IPS-NIHi7 (cell line): Measurements from ENCODE around the gene FHAD1.

Source experiments
- DNase-seq: peaks from one replicate; pipeline ENCODE4 v3.0.0; 2012; ENCODE audit warnings: mixed read lengths; ENCODE audit errors: extremely low spot score

The FHAD1 gene

GRCh38 chr1:15246960-15247614 is at the start of gene FHAD1:
TSS of gene FHAD1 (plus strand) at chr1:15247223. CDS start at chr1:15251785, 4,562 bp downstream.
- peak; percentile 90 for DNase-seq

- no peak for DNase-seq
Measured at GRCh38 chr1:15197591-15198447, 49.2 kb upstream of the FHAD1 start.

GRCh38 chr1:15198684-15199083 is 48.3 kb upstream of the FHAD1 start:
- no peak for DNase-seq

GRCh38 chr1:15201221-15201620 is 45.8 kb upstream of the FHAD1 start:
- no peak for DNase-seq

GRCh38 chr1:15201849-15202551 is 45.0 kb upstream of the FHAD1 start:
- DNase-seq = no peak

DNA sequence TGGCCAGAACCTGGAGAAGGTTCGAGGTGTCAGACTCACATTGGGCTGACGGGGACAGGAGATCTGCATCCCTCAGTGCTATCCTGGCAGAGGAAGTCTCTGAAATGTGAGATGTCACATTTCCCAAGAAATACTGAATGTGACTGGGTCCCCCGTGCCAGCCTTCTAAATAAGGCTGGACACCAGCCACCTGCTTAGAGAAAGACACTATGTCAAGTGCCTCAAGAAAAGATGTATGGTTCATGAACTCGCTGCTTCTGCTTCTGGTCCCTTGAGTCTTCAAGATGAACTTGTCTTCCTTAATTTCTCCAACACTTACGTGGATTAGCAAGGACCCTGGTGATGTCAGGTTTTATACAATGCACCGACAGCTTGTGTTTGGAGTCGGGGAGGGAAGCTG is 42.1 kb upstream of the FHAD1 start:
- DNase-seq = no peak

DNA sequence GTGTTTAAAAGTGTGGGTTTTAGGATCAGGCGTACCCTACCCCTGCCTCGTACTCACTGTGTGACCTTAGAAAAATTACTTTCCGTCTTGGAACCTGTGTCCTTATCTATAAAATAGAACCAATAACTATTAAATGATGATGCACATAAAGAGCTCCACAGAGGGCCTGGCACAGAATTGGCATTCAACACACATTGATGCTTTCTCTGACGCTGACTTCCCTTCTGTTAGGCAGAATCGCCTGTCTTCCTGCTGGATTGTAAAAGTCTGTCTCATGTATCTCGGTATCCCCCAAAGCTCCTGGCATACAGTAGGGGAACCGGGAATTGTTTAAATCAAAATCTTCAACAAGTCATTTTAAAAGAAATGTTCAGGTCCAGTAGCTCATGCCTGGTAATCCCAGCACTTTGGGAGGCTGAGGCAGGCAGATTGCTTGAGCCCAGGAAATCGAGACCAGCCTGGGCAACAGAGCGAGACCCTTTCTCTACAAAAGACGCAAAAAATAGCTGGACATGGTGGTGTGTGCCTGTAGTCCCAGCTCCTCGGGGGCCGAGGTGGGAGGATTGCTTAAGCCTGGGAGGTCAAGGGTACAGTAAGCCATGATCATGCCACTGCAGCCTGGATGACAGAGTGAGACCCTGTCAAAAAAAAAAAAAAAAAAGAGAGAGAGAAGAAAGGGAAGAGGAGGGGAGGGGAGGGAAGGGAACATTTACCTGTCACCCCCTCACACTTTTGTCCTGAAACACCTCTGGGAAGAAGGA is 41.3 kb upstream of the FHAD1 start:
- DNase-seq = no peak

DNA sequence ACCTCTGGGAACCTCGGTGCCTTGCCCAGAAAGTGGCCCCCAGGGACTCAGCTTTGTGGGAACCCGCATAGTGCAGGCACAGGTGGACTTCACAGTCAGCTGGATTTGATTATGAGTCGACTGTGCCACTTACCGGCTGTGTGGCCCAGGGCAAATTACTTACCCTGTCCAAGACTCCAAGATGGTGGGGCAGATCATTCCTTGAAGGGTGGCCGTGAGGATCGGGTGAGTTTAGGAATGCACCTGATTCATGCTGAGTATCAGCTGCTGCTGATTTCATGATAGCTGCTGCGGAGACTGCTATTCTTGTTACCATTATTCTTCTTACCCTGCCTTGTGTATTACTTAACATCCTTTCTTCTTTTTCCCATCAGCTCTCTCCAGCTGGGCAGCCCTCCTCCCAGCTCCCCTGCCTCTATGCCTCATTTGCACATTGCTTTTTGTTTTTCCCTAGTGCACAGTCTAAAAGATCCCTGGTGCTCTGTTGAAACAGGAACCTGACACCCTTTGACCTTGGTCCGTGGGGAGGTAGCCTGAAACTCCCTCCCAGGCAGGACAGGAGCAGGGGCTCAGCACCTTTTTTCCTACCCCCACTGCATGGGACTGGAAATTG is 40.5 kb upstream of the FHAD1 start:
- DNase-seq = no peak

- no peak for DNase-seq
Measured at GRCh38 chr1:15207031-15207828, 39.8 kb upstream of the FHAD1 start.

- DNase-seq = no peak
Measured at GRCh38 chr1:15207829-15208429, 39.1 kb upstream of the FHAD1 start.

DNA sequence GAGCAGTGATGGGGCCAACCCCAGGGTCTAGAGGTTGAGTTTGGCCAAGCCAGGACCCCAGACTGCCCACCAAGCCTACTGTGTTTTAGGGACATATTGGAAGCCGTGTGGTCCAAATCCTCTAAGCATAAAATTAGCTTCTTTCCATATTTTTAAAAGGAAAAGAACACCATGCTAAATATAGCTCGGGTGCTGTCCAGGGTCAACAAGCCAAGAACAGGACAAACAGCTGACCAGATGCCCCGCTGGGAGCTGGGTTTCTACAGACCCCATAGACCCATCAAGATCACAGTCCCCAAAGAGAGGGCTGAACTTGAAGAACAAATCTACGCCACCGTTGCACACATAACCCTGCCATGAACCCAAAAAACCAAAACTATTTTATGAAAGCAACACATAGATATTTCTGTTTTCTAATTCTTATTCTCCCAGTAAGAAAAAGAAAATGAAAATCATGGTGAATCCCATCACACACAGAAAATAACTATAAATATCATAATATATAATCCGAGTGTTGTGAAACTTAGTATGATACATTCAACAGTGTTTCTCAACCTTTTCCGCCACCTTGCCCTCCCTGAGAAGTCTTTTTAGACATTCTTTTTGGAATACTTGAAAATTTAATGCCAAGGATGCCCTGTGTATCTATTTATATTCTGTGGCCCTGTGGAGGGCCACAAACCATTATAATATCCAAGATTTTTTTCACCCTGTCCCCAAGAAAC is 36.2 kb upstream of the FHAD1 start:
- DNase-seq = no peak

- no peak for DNase-seq
Measured at GRCh38 chr1:15211424-15211823, 35.6 kb upstream of the FHAD1 start.

DNA sequence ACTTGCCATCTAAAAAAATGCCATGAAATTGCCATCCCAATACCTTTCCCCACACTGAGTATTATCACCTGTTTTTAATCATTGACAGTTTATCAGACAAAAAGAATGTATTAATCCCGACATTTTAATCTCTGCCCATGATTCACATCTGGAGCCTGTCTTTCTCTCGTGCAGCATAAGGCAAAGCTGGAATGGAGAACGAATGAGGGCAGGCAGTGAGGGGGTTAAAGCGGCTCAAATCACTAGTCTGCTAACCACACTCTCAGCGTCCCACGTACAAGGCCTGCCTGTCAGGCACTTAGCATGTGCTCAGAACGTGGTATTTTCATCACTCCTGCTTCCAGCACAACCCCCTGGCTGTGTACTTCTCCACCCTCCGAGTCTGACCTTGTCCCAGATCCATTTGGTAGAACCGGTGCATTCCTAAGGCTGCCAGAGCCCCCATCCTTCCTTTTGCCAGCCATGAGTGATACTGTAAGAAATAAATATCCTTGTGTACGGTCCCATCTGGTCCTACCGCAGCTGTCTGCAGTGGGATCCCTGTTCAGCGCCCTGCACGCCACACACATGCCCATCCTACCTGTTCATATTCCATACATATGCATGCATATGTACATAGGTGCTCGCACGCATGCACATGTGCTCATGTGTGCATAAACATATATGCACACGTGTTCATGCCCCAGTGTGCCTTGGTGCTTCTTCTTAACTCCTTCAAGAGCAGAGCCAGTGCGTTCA is 34.6 kb upstream of the FHAD1 start:
- DNase-seq = no peak

GRCh38 chr1:15212954-15213291 is 34.1 kb upstream of the FHAD1 start:
- no peak for DNase-seq

DNA sequence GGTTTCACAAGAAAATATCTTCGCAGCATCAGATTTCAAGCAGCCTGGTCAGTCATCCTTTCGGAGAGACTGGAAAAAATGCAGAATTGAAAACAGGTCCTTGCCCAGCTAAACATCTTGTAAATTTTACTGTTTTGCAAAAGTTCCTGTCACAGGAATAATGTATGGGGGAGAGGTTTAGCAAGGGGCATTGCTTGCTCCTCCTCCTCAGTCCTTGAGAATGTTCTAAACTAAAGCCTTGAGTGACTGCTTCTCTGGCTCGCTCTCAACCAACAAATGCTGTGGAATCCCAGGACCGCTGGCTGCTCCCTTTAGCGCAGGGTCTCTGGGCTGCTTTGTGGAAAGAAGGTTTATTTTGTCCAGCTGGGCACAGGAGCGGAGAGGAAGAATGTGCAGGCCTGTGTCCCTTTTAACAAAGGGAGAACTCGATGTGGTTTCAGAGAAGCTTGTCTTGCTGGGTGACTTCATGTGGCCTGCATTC is 33.6 kb upstream of the FHAD1 start:
- no peak for DNase-seq

- DNase-seq = no peak
Measured at GRCh38 chr1:15214527-15214926, 32.5 kb upstream of the FHAD1 start.

DNA sequence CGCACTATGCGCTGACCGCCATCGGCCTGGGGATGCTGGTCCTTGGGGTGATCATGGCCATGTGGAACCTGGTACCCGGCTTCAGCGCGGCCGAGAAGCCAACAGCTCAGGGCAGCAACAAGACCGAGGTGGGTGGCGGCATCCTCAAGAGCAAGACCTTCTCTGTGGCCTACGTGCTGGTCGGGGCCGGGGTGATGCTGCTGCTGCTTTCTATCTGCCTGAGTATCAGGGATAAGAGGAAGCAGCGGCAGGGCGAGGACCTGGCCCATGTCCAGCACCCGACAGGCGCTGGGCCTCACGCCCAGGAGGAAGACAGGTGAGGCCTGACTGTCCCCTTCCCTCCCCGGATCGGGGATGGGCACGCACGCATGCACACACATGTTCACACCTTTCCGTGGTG is 31.9 kb upstream of the FHAD1 start:
- DNase-seq = no peak

DNA sequence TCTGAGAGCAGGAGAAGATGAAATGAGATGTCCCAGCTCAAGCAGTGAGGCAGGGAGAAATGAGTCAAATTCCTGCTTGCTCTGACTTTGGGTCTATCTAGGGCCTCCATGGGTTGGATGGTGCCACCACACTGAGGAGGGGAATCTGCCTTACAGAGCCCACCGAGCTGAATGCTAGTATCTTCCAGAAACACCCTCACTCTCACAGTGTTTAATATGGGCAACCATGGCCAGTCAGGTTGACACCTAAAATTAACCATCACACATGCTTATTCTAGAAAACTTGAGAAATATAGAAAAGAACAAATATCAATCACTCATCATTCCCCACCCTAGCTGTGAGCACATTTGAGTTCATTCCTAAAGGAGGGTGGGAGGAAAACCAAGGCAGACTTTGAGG is 29.4 kb upstream of the FHAD1 start:
- no peak for DNase-seq
